SK-N-MC (cell line): Measurements from ENCODE around the gene LAMC3.
"Not testable (repeated sequence)": the region's sequence is repeated elsewhere in the genome, so short reads cannot be mapped to it uniquely, and the experiment has no call there.

Experiments
- EZH2 ChIP-seq: fragments of 200-600 bp; sonication (generic); IDR thresholded peaks from one replicate; pipeline ENCODE4 v1.6.1; 2017; ENCODE audit warnings: antibody characterized with exemption
- FOXP2 ChIP-seq: optimal IDR thresholded peaks from 2 replicates; pipeline ENCODE3; 2011; ENCODE audit warnings: mild to moderate bottlenecking, moderate library complexity; ENCODE audit not compliant: insufficient read depth; ENCODE audit errors: extremely low read length, control extremely low read depth
- POLR2AphosphoS5 ChIP-seq: IDR thresholded peaks from 2 replicates; pipeline ENCODE4 v1.6.1; 2012; ENCODE audit warnings: mild to moderate bottlenecking, low read depth, low read length, borderline replicate concordance

DNA sequence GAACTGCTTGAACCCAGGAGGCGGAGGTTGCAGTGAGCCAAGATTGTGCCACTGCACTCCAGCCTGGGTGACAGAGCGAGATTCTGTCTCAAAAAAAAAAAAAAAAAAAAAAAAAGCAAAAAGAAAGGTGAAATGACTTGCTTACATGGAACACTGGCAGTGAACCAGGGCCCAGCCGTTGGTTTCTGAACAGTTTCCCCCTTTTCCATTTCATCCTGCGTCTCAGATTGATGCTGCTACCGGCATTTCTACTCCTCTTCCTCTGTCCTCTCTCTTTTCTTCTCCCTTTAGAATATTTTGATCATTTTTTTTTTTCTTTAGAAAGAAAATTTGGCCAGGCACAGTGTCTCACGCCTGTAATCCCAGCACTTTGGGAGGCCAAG is 106.4 kb downstream of the LAMC3 start:
- TF ChIP-seq EZH2, POLR2AphosphoS5, FOXP2: not testable (repeated sequence)
